ENCODE data around the gene ARID5B.

Gene ARID5B

DNA sequence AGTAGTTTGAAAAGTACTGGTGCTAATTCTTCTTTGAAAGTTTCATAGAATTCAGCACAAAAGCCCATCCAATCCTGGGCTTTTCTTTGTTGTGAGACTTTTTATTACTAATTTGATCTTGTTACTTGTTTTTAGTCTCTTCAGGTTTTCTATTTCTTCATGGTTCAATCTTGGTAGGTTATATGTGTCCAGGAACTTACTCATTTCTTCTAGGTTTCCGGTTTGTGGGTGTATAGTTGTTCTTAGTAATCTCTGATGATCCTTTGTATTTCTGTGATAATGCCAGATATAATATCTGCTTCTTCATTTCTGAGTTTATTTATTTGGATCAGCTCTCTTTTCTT lies 219.7 kb downstream of the ARID5B start:
- in situ Hi-C loops (cut with MboI; ENCODE audit: low sequenced_read_pairs) = no loop called here

DNA sequence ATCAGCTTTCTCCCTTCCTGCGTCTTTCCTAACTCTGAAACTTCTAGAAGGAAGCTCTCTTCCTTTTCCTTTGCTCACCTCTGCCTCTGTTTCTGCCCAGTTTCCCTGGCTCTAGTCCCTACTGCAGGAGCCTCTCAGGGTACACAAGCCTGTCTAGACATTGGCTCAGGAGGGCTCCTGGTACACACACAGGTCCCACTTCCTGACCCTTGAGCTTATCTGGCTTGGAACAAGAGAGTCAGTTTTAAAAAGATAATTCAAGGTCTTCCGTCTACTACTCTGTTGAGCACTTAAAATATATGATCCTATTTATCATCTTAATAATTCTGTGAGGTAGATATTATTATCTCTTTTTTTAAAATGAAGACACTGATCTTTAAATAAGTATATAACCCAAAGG lies 226.5 kb downstream of the ARID5B start:
- in situ Hi-C loops (cut with MboI; ENCODE audit: low sequenced_read_pairs) = no loop called here

DNA sequence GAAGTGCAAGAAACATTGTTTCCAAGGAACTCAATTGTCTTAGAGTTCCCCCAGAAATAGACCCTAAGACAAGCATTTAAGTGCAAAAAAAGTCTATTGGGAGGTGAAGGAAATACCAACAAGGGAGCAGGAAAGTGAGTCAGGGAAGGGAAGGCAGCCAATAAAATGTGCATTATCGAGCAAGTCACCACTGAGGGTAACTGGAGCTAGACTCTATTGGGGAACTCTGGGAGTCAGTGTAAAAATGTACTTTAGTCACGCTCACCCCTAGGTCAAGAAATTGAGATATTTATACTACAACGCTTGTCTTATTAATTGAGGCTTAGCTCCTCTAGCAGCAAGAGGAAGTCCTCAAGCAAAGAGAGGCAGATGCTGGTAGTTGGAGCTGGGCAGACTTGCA lies 229.4 kb downstream of the ARID5B start:
- in situ Hi-C loops (cut with MboI; ENCODE audit: low sequenced_read_pairs) = no loop called here

DNA sequence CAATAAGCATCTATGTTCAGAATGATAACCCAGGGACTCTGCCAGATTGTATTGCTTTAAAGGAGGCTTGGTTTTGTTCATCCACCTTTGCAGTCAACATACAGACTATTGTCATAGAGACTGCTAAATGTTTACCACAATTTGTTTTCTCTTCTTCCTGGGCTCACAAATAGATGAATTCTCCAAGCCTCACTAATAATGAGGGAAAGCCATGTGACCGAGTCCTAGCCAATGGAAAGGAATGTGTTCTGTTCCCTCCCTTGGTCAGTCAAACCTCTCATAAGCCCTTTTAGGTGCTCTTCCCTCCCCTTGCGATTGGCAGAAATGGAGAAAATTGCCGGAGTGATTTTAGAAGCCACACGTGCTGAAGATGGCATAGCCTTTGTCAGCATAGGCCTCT lies 230.2 kb downstream of the ARID5B start:
- in situ Hi-C loops (cut with MboI; ENCODE audit: low sequenced_read_pairs) = no loop called here

- in situ Hi-C loops (cut with MboI; ENCODE audit: low sequenced_read_pairs) = no loop called here
Measured at GRCh38 chr10:62133618-62134017, 232.1 kb downstream of the ARID5B start.

- in situ Hi-C loops (cut with MboI; ENCODE audit: low sequenced_read_pairs) = no loop called here
Measured at GRCh38 chr10:62136931-62137330, 235.4 kb downstream of the ARID5B start.

Data from HL-60/S4 treated with retinoic acid at 250 ng/mL for 4 days and 3 days (cell line).